ENCODE measurements around the gene LAG3.

DNA sequence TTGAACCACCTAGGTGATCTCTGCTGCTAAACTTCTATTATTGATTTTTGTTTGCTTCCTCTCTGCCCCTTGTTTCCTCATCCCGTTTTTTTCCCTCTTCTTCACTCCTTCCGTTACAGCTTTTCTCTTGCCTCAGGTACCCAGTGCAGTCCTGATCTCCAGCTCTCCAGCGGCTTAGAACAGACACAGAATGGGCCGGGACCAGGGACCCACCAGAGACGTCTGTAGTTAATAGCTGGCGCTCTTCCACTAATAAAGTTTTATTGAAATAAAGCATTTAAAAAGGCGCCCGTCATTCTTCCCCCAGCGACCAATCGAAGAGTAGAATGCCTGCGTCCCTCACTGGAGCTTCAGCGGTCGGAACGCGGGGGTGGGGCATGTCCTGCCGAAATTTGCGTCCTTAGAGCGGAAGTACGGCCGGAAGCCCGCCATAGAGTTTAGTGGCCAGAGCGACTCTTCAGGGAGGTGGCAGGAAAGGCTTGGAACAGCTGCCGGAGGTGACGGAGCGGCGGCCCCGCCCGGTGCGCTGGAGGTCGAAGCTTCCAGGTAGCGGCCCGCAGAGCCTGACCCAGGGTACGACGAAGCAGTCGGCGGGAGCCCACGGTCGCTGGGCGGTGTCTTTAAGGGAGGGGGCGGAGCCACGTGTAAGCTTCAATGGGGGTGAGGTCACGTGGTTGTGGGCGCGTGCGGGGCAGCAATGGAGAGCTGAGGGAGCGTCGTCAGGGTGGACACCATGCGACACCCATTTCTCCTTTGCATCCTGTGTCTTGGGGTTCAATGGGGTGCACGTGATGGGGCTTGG is 48.5 kb upstream of the LAG3 start, which contains the start of gene COPS7A:
- TF ChIP-seq GATA2 (IDR thresholded peaks at IDR 0.05; ENCODE audit: low read depth, low read length) (no peak), GATA3 (IDR thresholded peaks at IDR 0.05; ENCODE audit: low read depth, low read length) (no peak)
